Spleen (tissue), 7 donors: ENCODE measurements around the gene ZNF70.

Experiments used
- CTCF ChIP-seq, 11 experiments: fragments of 200-600 bp in 7 of 11; fragments of 450-650 bp in 4 of 11; sonication (generic) in 4 of 11; IDR thresholded peaks in 8 of 11; conservative IDR thresholded peaks in 3 of 11; 1 replicate in 7 of 11; 2 replicates in 4 of 11; pipeline versions ENCODE4 v1.4.0 to v1.8.0; 2016 to 2021; ENCODE audit warnings: antibody characterized with exemption in 11 of 11, inconsistent platforms in 4 of 11, mild to moderate bottlenecking in 1 of 11
- POLR2A ChIP-seq, 3 donors: fragments of 450-650 bp; IDR thresholded peaks; one replicate each; pipeline ENCODE4 v1.5.1; 2017; ENCODE audit warnings: antibody characterized with exemption in 3 of 3, mild to moderate bottlenecking in 1 of 3
- POLR2AphosphoS5 ChIP-seq, 3 donors: sonication (generic); formaldehyde crosslinking; IDR thresholded peaks; one replicate each; pipeline ENCODE4 v1.5.1; 2017; ENCODE audit warnings: antibody characterized with exemption in 3 of 3
- donor health status: DM: no; HTN: no; CAD: no; lungs with moderate emphysema.
- donor health status: DM: no; HTN: no; CAD: no.
- donor health status: DM: no; HTN: no; CAD: no.

GRCh38 chr22:23745791-23746190, 5.1 kb downstream of the ZNF70 start:
- TF ChIP-seq CTCF (IDR thresholded peaks at IDR 0.05 in 8 of 11, conservative IDR thresholded peaks at IDR 0.05 in 3 of 11) (no peak), POLR2A (IDR thresholded peaks at IDR 0.05) (no peak), POLR2AphosphoS5 (IDR thresholded peaks at IDR 0.05) (no peak)
